DND-41 (cell line): ENCODE data around the gene REC114.

Experiments
- ATAC-seq: fragments of 200-7000 bp; cut with Tn5 transposase; 3 replicates; pipeline ENCODE4 v1.9.1; 2021; ENCODE audit warnings: low read depth; ENCODE audit not compliant: insufficient read depth
- DNase-seq: peaks from one replicate; pipeline ENCODE4 v3.0.0-alpha.2; 2020
- H2AFZ ChIP-seq: 2 replicates; pipeline ENCODE4 v1.6.0; 2012; ENCODE audit warnings: low read depth, low read length
- H3K27ac ChIP-seq: 2 replicates; pipeline ENCODE4 v1.5.1; 2012; ENCODE audit warnings: low read length, inconsistent platforms
- H3K27me3 ChIP-seq: fragments of 200-600 bp; sonication (generic); 2 replicates; pipeline ENCODE4 v1.6.0; 2012; ENCODE audit warnings: low read length, mild to moderate bottlenecking, inconsistent platforms; ENCODE audit not compliant: insufficient read depth, poor library complexity
- H3K36me3 ChIP-seq: 2 replicates; pipeline ENCODE4 v1.5.1; 2012; ENCODE audit warnings: low read length, inconsistent platforms; ENCODE audit not compliant: insufficient read depth
- H3K4me1 ChIP-seq: 2 replicates; pipeline ENCODE4 v1.5.1; 2012; ENCODE audit warnings: mild to moderate bottlenecking, low read length; ENCODE audit not compliant: insufficient read depth
- H3K4me2 ChIP-seq: 2 replicates; pipeline ENCODE4 v1.6.0; 2012; ENCODE audit warnings: mild to moderate bottlenecking, moderate library complexity, low read length, inconsistent platforms; ENCODE audit not compliant: insufficient read depth
- H3K4me3 ChIP-seq, 2 experiments: fragments of 200-600 bp in 1 of 2; shearing (Covaris generic) in 1 of 2; 2 replicates each; pipeline ENCODE4 v1.5.1; 2012 to 2016; ENCODE audit warnings: inconsistent platforms in 2 of 2, low read length in 2 of 2, mild to moderate bottlenecking in 2 of 2, low read depth in 1 of 2, moderate library complexity in 1 of 2
- H3K79me2 ChIP-seq: 2 replicates; pipeline ENCODE4 v1.6.0; 2012; ENCODE audit warnings: low read length, inconsistent platforms; ENCODE audit not compliant: insufficient read depth
- H3K9ac ChIP-seq: 2 replicates; pipeline ENCODE4 v1.6.0; 2012; ENCODE audit warnings: low read depth, mild to moderate bottlenecking, inconsistent platforms, low read length, moderate library complexity
- H3K9me3 ChIP-seq: 2 replicates; pipeline ENCODE4 v1.5.1; 2012; ENCODE audit warnings: low read length, moderate library complexity, mild to moderate bottlenecking, inconsistent platforms; ENCODE audit not compliant: insufficient read depth, severe bottlenecking
- H4K20me1 ChIP-seq: 2 replicates; pipeline ENCODE4 v1.6.0; 2012; ENCODE audit warnings: low read length; ENCODE audit not compliant: insufficient read depth
- EZH2 ChIP-seq: IDR thresholded peaks from 3 replicates; pipeline ENCODE4 v1.6.1; 2012; ENCODE audit warnings: borderline replicate concordance, low read depth, mild to moderate bottlenecking, moderate library complexity, low read length, inconsistent platforms; ENCODE audit not compliant: severe bottlenecking
- TF ChIP-seq, protein P1 (sequence below): IDR thresholded peaks from 2 replicates; pipeline ENCODE4 v1.5.1; 2012; ENCODE audit warnings: borderline replicate concordance, low read length, moderate library complexity, mild to moderate bottlenecking; ENCODE audit not compliant: poor library complexity, severe bottlenecking; ENCODE audit errors: extremely low read depth

REC114 gene

GRCh38 chr15:73582851-73583379 lies 140.0 kb downstream of the REC114 start:
- Histone ChIP-seq H3K27ac (no peak overlapping the region), H3K4me1 (no peaks in the 10 kb centered on the region), H3K4me3 (no peak overlapping the region), H4K20me1 (no peaks in the 10 kb centered on the region; the same call in 1 of the 2 replicates), H3K9me3 (no peaks in the 10 kb centered on the region), H3K27me3 (no peaks in the 10 kb centered on the region), H3K36me3 (peaks cover 55% of the 10 kb centered on the region), H3K79me2 (no peaks in the 10 kb centered on the region), H2AFZ (no peak overlapping the region), H3K9ac (no peak overlapping the region), H3K4me2 (no peak overlapping the region)
- TF ChIP-seq, protein P1, sequence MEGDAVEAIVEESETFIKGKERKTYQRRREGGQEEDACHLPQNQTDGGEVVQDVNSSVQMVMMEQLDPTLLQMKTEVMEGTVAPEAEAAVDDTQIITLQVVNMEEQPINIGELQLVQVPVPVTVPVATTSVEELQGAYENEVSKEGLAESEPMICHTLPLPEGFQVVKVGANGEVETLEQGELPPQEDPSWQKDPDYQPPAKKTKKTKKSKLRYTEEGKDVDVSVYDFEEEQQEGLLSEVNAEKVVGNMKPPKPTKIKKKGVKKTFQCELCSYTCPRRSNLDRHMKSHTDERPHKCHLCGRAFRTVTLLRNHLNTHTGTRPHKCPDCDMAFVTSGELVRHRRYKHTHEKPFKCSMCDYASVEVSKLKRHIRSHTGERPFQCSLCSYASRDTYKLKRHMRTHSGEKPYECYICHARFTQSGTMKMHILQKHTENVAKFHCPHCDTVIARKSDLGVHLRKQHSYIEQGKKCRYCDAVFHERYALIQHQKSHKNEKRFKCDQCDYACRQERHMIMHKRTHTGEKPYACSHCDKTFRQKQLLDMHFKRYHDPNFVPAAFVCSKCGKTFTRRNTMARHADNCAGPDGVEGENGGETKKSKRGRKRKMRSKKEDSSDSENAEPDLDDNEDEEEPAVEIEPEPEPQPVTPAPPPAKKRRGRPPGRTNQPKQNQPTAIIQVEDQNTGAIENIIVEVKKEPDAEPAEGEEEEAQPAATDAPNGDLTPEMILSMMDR = no peak
- no peak for TF ChIP-seq EZH2
- ATAC-seq (no peak), DNase-seq (no peak)

- TF ChIP-seq, protein P1 = no peak
- no peak for TF ChIP-seq EZH2
- ATAC-seq = no peak
- H3K27ac ChIP-seq = no peak overlapping the region
These were observed 140.6 kb downstream of the REC114 start for GRCh38 chr15:73583544-73583943.

DNA sequence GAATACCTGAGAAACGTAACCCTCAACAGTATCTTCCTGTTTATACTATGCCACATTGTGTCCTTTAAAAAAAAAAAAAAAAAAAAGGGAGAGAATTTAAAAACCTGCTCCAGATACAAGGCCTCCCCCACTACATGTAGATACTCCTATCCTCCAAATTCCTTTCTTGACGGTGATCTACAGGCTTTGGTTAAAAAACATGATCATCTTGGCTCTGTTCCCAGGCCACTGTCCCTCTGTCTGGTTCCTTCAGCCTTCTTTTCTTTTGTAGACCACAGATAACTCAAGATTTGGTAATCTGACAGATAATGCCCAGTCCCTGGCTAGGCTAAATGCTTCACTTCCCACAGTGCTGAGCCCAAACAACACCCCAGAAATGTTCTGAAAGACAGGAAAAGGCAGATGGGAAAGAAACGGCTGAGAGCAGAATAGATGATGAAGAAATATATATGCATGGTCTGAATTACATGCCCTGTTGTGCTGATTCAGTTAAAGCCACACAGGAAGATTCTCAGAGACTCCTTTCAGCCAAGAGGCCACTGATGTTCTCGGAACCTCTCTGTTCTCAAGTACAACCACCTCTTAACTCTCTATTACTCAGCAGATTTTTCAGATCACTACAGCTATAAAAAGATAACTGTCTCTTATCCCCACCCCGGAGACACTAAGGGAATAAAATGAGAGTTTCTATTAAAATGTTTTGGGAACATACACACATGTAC lies 141.9 kb downstream of the REC114 start:
- Histone ChIP-seq H3K4me1 (no peaks in the 10 kb centered on the region), H3K9me3 (no peaks in the 10 kb centered on the region), H3K27me3 (no peaks in the 10 kb centered on the region), H3K36me3 (peaks cover 69% of the 10 kb centered on the region), H3K4me2 (no peak overlapping the region), H3K79me2 (no peaks in the 10 kb centered on the region), H2AFZ (no peak overlapping the region), H3K4me3 (no peak overlapping the region), H3K27ac (no peak overlapping the region), H4K20me1 (no peaks in the 10 kb centered on the region; the same call in 1 of the 2 replicates), H3K9ac (no peak overlapping the region)
- TF ChIP-seq, protein P1 = no peak
- no peak for TF ChIP-seq EZH2
- ATAC-seq (no peak), DNase-seq (no peak)

More at GRCh38 chr15:73583544-73583943, 140.6 kb downstream of the REC114 start:
- Histone ChIP-seq H3K4me2 (no peak overlapping the region), H3K36me3 (peaks cover 57% of the 10 kb centered on the region), H2AFZ (no peak overlapping the region), H3K4me1 (no peaks in the 10 kb centered on the region), H4K20me1 (no peaks in the 10 kb centered on the region; the same call in 1 of the 2 replicates), H3K4me3 (no peak overlapping the region), H3K9ac (no peak overlapping the region), H3K9me3 (no peaks in the 10 kb centered on the region), H3K27me3 (no peaks in the 10 kb centered on the region), H3K79me2 (no peaks in the 10 kb centered on the region)
- no peak for DNase-seq
